Fibroblast of lung (primary cell): ENCODE data around the gene CYP26C1.

ENCODE experiments used
- CTCF ChIP-seq, 2 donors: IDR thresholded peaks in 1 of 2; conservative IDR thresholded peaks in 1 of 2; 1 replicate in 1 of 2; 2 replicates in 1 of 2; pipeline ENCODE4 v1.5.1; 2011 to 2012; ENCODE audit warnings: low read length in 2 of 2, control low read depth in 1 of 2, inconsistent platforms in 1 of 2, low read depth in 1 of 2, mild to moderate bottlenecking in 1 of 2
- EZH2 ChIP-seq: IDR thresholded peaks from 2 replicates; pipeline ENCODE4 v1.5.1; 2012; ENCODE audit warnings: low read length, control low read depth, mild to moderate bottlenecking; ENCODE audit errors: missing control alignments

- TF ChIP-seq EZH2 = no peak
- TF ChIP-seq CTCF (conservative IDR thresholded peaks at IDR 0.05 in 1 of 2, IDR thresholded peaks at IDR 0.05 in 1 of 2; ENCODE audit: low read depth in 1 of 2, low read length in 2 of 2) = peak in 1 of 2 donors; percentile 19
Observed at GRCh38 chr10:93062514-93063143, 2.0 kb downstream of the CYP26C1 start.
